Activated naive CD8-positive, alpha-beta T cell (primary cell): ENCODE data around the gene ERC1.

Source experiments
- H3K27ac Mint-ChIP-seq: one replicate; pipeline ENCODE4 v1.8.0; 2021; ENCODE audit warnings: mixed read lengths
- H3K27me3 Mint-ChIP-seq: one replicate; pipeline ENCODE4 v1.8.0; 2021; ENCODE audit warnings: mixed read lengths
- H3K36me3 Mint-ChIP-seq: one replicate; pipeline ENCODE4 v1.8.0; 2021; ENCODE audit warnings: mixed read lengths
- H3K4me1 Mint-ChIP-seq: one replicate; pipeline ENCODE4 v1.8.0; 2021; ENCODE audit warnings: low read depth, mixed read lengths
- H3K4me3 Mint-ChIP-seq: one replicate; pipeline ENCODE4 v1.8.0; 2021; ENCODE audit warnings: mild to moderate bottlenecking, mixed read lengths
- H3K9me3 Mint-ChIP-seq: one replicate; pipeline ENCODE4 v1.8.0; 2021; ENCODE audit warnings: low read depth, mixed read lengths

Gene ERC1

GRCh38 chr12:1501001-1501400 is 510.0 kb downstream of the ERC1 start:
- peaks cover 12% of the 10 kb centered on the region for H3K4me1 Mint-ChIP-seq
- no peaks in the 10 kb centered on the region for H3K36me3 Mint-ChIP-seq
- no peak overlapping the region for H3K27ac Mint-ChIP-seq
- H3K9me3 Mint-ChIP-seq, result no peaks in the 10 kb centered on the region
- H3K27me3 Mint-ChIP-seq, result peaks cover 9% of the 10 kb centered on the region
- no peak overlapping the region for H3K4me3 Mint-ChIP-seq

DNA sequence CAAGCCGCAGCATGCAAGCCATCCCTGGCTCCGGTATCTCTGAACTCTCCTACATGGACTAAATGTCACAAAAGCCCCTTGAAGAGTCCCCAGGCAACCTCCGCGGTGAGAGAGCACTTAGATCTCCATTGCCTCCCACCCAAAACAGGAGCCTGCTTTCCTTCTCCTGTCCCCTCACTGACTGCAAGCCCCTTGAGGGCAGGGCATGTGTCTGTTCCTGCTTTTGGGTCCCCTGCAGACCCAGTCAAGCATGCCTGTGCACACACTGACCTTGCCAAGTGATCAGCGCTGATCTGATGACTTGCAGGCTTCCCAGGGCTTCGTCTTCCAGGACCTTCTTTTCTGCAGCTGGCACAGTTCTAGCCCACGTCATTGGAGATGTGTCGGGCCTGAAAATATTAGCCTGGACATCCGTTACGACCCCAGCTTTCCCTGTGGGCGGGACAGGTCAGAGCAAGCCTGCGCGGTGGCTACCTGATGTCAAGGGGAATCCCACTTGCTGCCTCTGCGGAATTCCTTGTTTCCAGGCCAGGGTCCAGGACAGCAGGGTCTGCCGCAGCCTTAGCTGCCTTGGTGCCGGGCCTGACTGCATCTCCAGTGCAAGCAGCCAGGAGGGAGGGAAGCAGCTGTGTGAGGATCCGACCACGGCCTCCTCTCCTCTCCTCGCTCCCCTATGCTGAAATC is 510.8 kb downstream of the ERC1 start:
- Mint-ChIP-seq H3K27me3 (peaks cover 14% of the 10 kb centered on the region), H3K9me3 (no peaks in the 10 kb centered on the region), H3K4me3 (no peak overlapping the region), H3K4me1 (peaks cover 12% of the 10 kb centered on the region), H3K36me3 (no peaks in the 10 kb centered on the region), H3K27ac (no peak overlapping the region)

DNA sequence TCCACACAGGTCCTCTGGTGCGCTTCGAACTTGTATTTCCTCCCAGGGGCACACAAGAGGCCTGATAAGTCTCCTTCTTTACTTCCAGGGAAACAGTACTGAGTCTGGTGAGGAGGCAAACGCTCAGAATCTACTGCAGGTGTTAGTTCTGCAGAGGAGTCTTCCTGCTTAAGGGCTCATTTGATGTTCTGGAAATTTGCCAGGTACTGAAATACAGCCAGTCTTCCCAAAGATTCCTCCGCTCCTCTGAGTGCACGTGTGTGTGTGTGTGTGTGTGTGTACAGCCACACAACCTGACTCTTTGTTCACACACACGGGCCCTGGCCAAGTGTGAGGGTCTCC is 511.3 kb downstream of the ERC1 start:
- no peak overlapping the region for H3K27ac Mint-ChIP-seq
- peaks cover 14% of the 10 kb centered on the region for H3K27me3 Mint-ChIP-seq
- H3K4me3 Mint-ChIP-seq, result no peak overlapping the region
- no peaks in the 10 kb centered on the region for H3K9me3 Mint-ChIP-seq
- peaks cover 12% of the 10 kb centered on the region for H3K4me1 Mint-ChIP-seq
- H3K36me3 Mint-ChIP-seq, result no peaks in the 10 kb centered on the region

GRCh38 chr12:1502831-1503230 is 511.8 kb downstream of the ERC1 start:
- no peak overlapping the region for H3K4me3 Mint-ChIP-seq
- no peaks in the 10 kb centered on the region for H3K9me3 Mint-ChIP-seq
- H3K4me1 Mint-ChIP-seq, result peaks cover 12% of the 10 kb centered on the region
- peaks cover 14% of the 10 kb centered on the region for H3K27me3 Mint-ChIP-seq
- H3K36me3 Mint-ChIP-seq, result no peaks in the 10 kb centered on the region
- no peak overlapping the region for H3K27ac Mint-ChIP-seq

- Mint-ChIP-seq H3K27ac (no peak overlapping the region), H3K4me3 (no peak overlapping the region), H3K27me3 (peaks cover 14% of the 10 kb centered on the region)
Measured at GRCh38 chr12:1503281-1503711, 512.3 kb downstream of the ERC1 start.

GRCh38 chr12:1504304-1504894 is 513.4 kb downstream of the ERC1 start:
- no peaks in the 10 kb centered on the region for H3K9me3 Mint-ChIP-seq
- H3K27ac Mint-ChIP-seq, result no peak overlapping the region
- H3K4me1 Mint-ChIP-seq, result peaks cover 12% of the 10 kb centered on the region
- H3K4me3 Mint-ChIP-seq, result peak overlapping the region; percentile 73
- H3K27me3 Mint-ChIP-seq, result peaks cover 15% of the 10 kb centered on the region
- H3K36me3 Mint-ChIP-seq, result no peaks in the 10 kb centered on the region

More at GRCh38 chr12:1503281-1503711, 512.3 kb downstream of the ERC1 start:
- H3K36me3 Mint-ChIP-seq, result no peaks in the 10 kb centered on the region
- H3K9me3 Mint-ChIP-seq, result no peaks in the 10 kb centered on the region
- peaks cover 12% of the 10 kb centered on the region for H3K4me1 Mint-ChIP-seq

DNA sequence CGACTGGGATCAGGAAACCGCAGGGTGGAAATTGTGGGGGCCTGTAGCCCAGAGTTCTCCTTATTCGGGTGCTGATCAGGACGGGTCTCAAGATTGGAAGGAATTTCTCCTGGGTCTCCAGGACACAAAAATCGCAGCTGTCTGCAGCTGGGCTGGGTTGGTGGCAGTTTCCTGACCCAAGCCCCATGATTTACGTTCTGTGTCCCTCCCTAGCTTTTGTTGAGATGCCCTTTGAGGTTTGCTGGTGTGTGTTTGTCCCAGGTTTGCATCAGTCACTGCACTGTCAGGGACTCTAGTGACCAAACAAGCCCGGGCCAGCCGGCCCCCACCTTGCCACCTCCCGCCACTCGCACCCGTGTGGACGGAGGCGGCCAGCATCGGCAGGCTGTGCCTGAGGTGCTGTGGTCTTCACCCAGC is 513.9 kb downstream of the ERC1 start:
- H3K4me1 Mint-ChIP-seq, result peaks cover 12% of the 10 kb centered on the region
- peaks cover 16% of the 10 kb centered on the region for H3K27me3 Mint-ChIP-seq
- H3K4me3 Mint-ChIP-seq, result peak overlapping the region; percentile 73
- no peaks in the 10 kb centered on the region for H3K9me3 Mint-ChIP-seq
- no peak overlapping the region for H3K27ac Mint-ChIP-seq
- no peaks in the 10 kb centered on the region for H3K36me3 Mint-ChIP-seq

DNA sequence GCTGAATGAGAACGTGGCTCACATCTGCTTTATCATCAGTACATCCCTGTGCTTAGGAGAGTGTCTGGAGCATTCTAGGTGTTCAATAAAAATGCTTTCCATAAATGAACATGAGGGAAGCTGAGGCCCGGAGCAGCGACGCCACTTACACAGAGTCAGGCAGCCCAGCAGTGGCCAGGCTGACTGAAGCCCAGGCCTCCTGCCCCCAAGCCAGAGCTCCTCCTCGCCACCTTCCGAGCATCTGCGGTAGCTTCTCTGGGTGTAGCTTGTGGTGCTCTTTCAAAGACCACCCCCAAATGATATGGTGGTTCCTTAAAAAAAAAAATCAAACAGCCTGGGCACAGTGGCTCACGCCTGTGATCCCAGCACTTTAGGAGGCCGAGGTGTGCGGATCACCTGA is 514.6 kb downstream of the ERC1 start:
- H3K27ac Mint-ChIP-seq, result no peak overlapping the region
- H3K4me3 Mint-ChIP-seq, result no peak overlapping the region
- no peaks in the 10 kb centered on the region for H3K36me3 Mint-ChIP-seq
- H3K9me3 Mint-ChIP-seq, result no peaks in the 10 kb centered on the region
- H3K4me1 Mint-ChIP-seq, result peaks cover 12% of the 10 kb centered on the region
- H3K27me3 Mint-ChIP-seq, result peaks cover 16% of the 10 kb centered on the region

DNA sequence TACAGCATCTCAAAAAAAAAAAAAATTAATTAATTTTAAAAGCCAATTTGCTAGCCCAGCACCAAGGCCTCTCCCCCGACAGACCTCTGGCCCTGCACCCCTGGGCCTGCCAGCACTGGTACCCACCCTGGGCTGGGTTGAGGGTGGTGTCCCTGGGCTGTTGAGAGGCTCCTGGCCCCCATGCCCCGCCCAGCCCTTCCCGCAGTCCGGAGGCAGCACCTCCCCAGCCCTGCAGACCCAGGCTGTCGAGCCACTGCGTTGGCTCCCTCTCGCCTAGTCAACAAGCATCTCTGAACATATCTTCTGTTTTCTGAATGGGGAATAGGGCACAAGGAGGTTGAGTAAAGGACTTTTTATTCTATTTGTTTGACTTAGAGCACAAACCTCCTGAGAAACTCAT is 516.3 kb downstream of the ERC1 start:
- H3K9me3 Mint-ChIP-seq, result no peaks in the 10 kb centered on the region
- no peak overlapping the region for H3K4me3 Mint-ChIP-seq
- no peaks in the 10 kb centered on the region for H3K36me3 Mint-ChIP-seq
- peaks cover 19% of the 10 kb centered on the region for H3K27me3 Mint-ChIP-seq
- H3K4me1 Mint-ChIP-seq, result peaks cover 12% of the 10 kb centered on the region
- H3K27ac Mint-ChIP-seq, result no peak overlapping the region

DNA sequence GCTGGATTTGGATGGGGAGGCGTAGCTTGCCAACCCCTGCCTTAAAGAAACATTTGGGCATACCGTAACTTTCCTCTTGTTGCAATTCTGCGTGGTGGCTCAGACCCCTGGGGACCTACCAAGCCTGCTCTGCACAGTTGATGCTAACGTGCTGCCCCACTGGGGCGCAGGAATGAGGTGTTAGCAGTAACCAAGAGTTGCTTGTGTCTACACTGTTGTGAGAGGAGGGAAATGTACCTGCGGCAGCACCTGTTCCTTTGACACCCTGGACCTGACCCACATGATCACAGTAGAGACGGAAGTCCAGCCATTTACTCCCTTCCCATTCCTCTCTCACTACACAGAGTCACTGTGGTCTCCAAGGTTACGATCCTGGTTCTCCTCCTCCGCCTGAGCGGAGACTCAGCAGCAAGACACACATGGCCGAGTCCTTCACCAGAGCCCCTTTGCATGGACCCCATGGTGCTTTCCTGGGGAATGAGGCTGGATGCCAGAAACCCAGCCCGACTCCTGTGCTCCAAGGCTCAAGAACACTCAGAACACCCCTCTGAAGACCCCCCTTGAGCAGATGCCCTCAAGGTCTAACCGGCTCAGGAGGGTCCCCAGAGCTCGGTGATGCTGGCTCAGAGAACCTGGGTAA is 518.5 kb downstream of the ERC1 start:
- Mint-ChIP-seq H3K27me3 (peaks cover 14% of the 10 kb centered on the region), H3K27ac (no peak overlapping the region), H3K4me1 (peaks cover 6% of the 10 kb centered on the region), H3K4me3 (no peak overlapping the region), H3K9me3 (no peaks in the 10 kb centered on the region), H3K36me3 (no peaks in the 10 kb centered on the region)

GRCh38 chr12:1510056-1510812 is 519.2 kb downstream of the ERC1 start:
- Mint-ChIP-seq H3K4me3 (no peak overlapping the region), H3K36me3 (no peaks in the 10 kb centered on the region)

DNA sequence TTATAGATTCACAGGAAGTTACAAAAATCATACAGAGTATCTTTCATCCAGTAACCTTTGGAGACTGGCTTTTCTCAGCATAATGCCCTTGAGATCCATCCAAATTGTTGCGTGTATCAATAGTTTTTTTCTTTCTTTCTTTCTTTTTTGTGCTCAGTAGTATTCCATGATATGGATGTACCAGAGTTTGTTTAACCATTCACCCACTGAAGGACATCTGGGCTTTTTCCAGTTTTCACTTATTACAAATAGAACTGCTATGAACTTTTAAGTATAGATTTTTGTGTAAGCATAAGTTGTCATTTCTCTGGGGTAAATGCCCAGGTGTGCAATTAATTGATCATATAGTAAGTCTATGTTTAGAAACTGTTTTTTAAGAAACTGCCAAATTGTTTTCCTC is 524.0 kb downstream of the ERC1 start:
- peaks cover 5% of the 10 kb centered on the region for H3K9me3 Mint-ChIP-seq
- H3K4me3 Mint-ChIP-seq, result no peak overlapping the region
- H3K36me3 Mint-ChIP-seq, result peaks cover 2% of the 10 kb centered on the region
- H3K27ac Mint-ChIP-seq, result no peak overlapping the region
- no peaks in the 10 kb centered on the region for H3K4me1 Mint-ChIP-seq
- H3K27me3 Mint-ChIP-seq, result peaks cover 9% of the 10 kb centered on the region

More at GRCh38 chr12:1510056-1510812, 519.2 kb downstream of the ERC1 start:
- H3K27me3 Mint-ChIP-seq, result peaks cover 11% of the 10 kb centered on the region
- no peak overlapping the region for H3K27ac Mint-ChIP-seq
- H3K4me1 Mint-ChIP-seq, result peaks cover 1% of the 10 kb centered on the region
- peaks cover under 1% of the 10 kb centered on the region for H3K9me3 Mint-ChIP-seq

DNA sequence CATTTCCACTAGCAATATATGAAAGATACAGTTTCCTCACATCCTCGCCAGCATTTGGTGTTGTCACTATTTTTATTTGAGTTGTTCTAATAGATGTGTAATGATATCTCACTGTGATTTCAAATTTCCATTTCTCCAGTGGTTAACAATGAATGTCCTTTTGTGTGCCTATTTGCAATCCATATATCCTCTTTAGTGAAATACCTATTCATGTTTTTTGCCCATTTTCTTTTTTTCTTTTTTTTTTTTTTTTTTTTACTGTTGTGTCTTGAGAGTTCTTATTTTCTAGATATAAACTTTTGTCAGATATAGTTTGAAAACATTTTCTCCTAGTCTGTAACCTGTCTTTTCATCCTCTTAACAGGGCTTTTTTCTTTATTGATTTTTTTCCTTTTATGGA is 524.4 kb downstream of the ERC1 start:
- H3K4me1 Mint-ChIP-seq, result no peaks in the 10 kb centered on the region
- no peak overlapping the region for H3K27ac Mint-ChIP-seq
- H3K9me3 Mint-ChIP-seq, result peaks cover 5% of the 10 kb centered on the region
- no peak overlapping the region for H3K4me3 Mint-ChIP-seq
- peaks cover 9% of the 10 kb centered on the region for H3K27me3 Mint-ChIP-seq
- peaks cover 2% of the 10 kb centered on the region for H3K36me3 Mint-ChIP-seq

DNA sequence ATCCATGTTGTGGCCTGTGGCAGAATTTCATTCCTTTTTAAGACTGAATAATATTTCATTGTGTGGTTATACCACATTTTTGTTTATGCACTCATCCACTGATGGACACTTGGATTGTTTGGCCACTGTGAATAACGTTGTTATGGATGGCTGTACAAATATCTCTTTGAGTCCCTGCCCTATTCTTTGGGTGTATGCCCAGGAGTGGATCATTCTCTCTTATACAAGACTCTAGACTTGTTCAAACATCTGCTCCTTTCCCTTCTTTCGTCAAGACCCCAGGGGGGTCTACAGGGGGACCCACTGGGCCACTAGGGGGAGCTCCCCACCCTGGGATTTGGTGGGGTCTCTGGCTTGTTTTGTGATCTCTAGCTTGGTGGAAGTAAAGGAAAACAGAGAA is 526.0 kb downstream of the ERC1 start:
- Mint-ChIP-seq H3K36me3 (peaks cover 2% of the 10 kb centered on the region), H3K27me3 (peaks cover 11% of the 10 kb centered on the region), H3K4me1 (no peaks in the 10 kb centered on the region)

More for the DNA sequence above, 526.0 kb downstream of the ERC1 start:
- no peak overlapping the region for H3K27ac Mint-ChIP-seq
- no peak overlapping the region for H3K4me3 Mint-ChIP-seq
- peaks cover 5% of the 10 kb centered on the region for H3K9me3 Mint-ChIP-seq
